Measurements from ENCODE around the gene PRELID1. TPM values are rescaled to one million over a fixed set of nuclear protein-coding genes. Genes with fewer than 3 reads are reported as not detected.

The PRELID1 gene
- total RNA-seq, 1 experiment from 2014 or later: 275 TPM

- TF ChIP-seq SIN3A (IDR thresholded peaks at IDR 0.05; ENCODE audit: borderline replicate concordance, insufficient read depth, low read depth, low read length) (no peak), REST (IDR thresholded peaks at IDR 0.05; ENCODE audit: insufficient read depth in 1 of 2, low read depth in 2 of 2, low read length in 1 of 2) (no peak), CTCF (IDR thresholded peaks at IDR 0.05) (no peak), POLR2AphosphoS5 (IDR thresholded peaks at IDR 0.05; ENCODE audit: low read depth, low read length) (no peak), TCF7L2 (IDR thresholded peaks at IDR 0.05; ENCODE audit: low read depth, low read length) (no peak)
- in situ Hi-C loops (cut with HindIII; ENCODE audit: low pct_unique_long_range_greater_than_20kb, low sequenced_read_pairs) (no loop called here), intact Hi-C loops (cut with micrococcal nuclease; ENCODE audit: unreplicated experiment) (loop anchor here (5.0 kb wide), 1 partner anchor 189 kb away; no protein-coding TSS in a partner anchor)
- Histone ChIP-seq H3K4me3 (ENCODE audit: low read depth in 2 of 2, low read length in 2 of 2) (no peak overlapping the region), H3K27me3 (ENCODE audit: control insufficient read depth, insufficient read depth, low read length) (no peaks in the 10 kb centered on the region), H3K4me1 (ENCODE audit: control insufficient read depth, insufficient read depth, low read length) (peaks cover 34% of the 10 kb centered on the region), H3K36me3 (ENCODE audit: control insufficient read depth, insufficient read depth, low read length) (no peaks in the 10 kb centered on the region; the same call in none of the 2 replicates), H3K27ac (ENCODE audit: low read length) (no peak overlapping the region; the same call in 1 of the 2 replicates), H3K9me3 (ENCODE audit: control insufficient read depth, insufficient read depth, low read depth, low read length) (no peaks in the 10 kb centered on the region)
- POLR2A ChIA-PET: no interaction called here
- ATAC-seq: peak; percentile 13; the same call in 1 of the 2 replicates
- no peak for DNase-seq (ENCODE audit: low read depth, low spot score)
- CTCF ChIA-PET: interaction anchor here (1.0 to 1.2 kb wide), 2 partner anchors 8 to 188 kb away, joined by 3 to 4 read pairs; no protein-coding TSS in a partner anchor
- BruUV-seq (replicated peaks): no TSS peak
These were observed 2.0 kb upstream of the PRELID1 start for GRCh38 chr5:177301503-177302165.

GRCh38 chr5:177302354-177303110 lies 1.1 kb upstream of the PRELID1 start:
- H3K9me3 ChIP-seq (ENCODE audit: control insufficient read depth, insufficient read depth, low read depth, low read length): no peaks in the 10 kb centered on the region
- no peaks in the 10 kb centered on the region for H3K27me3 ChIP-seq (ENCODE audit: control insufficient read depth, insufficient read depth, low read length)
- peak overlapping the region; percentile 81 to 97 for H3K4me3 ChIP-seq (ENCODE audit: low read depth in 2 of 2, low read length in 2 of 2)
- BruUV-seq (replicated peaks): no TSS peak
- H3K36me3 ChIP-seq (ENCODE audit: control insufficient read depth, insufficient read depth, low read length): no peaks in the 10 kb centered on the region; the same call in none of the 2 replicates
- DNase-seq (ENCODE audit: low read depth, low spot score): no peak
- H3K27ac ChIP-seq (ENCODE audit: low read length): peak overlapping the region; percentile 62; the same call in 1 of the 2 replicates
- TF ChIP-seq REST (IDR thresholded peaks at IDR 0.05; ENCODE audit: insufficient read depth in 1 of 2, low read depth in 2 of 2, low read length in 1 of 2) (no peak), CTCF (IDR thresholded peaks at IDR 0.05) (peak; percentile 65)
- POLR2A ChIA-PET: no interaction called here
- intact Hi-C loops (cut with micrococcal nuclease; ENCODE audit: unreplicated experiment): loop anchor here (5.0 kb wide), 1 partner anchor 190 kb away; no protein-coding TSS in a partner anchor
- peak; percentile 71 for ATAC-seq
- peaks cover 34% of the 10 kb centered on the region for H3K4me1 ChIP-seq (ENCODE audit: control insufficient read depth, insufficient read depth, low read length)
- in situ Hi-C loops (cut with HindIII; ENCODE audit: low pct_unique_long_range_greater_than_20kb, low sequenced_read_pairs): no loop called here
- CTCF ChIA-PET: no interaction called here

All from Panc1 (cell line).